RWPE2 (cell line): ENCODE measurements around the gene EFNA5.

Experiments used
- ATAC-seq: fragments of 200-7000 bp; cut with Tn5 transposase; 3 replicates; pipeline ENCODE4 v1.9.1; 2021; ENCODE audit warnings: low read depth
- DNase-seq: peaks from one replicate; pipeline ENCODE4 v3.0.0-alpha.2; 2020; ENCODE audit warnings: low spot score
- H3K27ac ChIP-seq: fragments of 450-650 bp; 2 replicates; pipeline ENCODE4 v1.5.1; 2017; ENCODE audit warnings: mild to moderate bottlenecking; ENCODE audit not compliant: poor library complexity, severe bottlenecking
- H3K27me3 ChIP-seq: fragments of 250-450 bp; sonication (Bioruptor Pico); 2 replicates; pipeline ENCODE4 v1.5.1; 2021; ENCODE audit warnings: mild to moderate bottlenecking, moderate library complexity; ENCODE audit not compliant: insufficient read depth, poor library complexity, severe bottlenecking
- H3K36me3 ChIP-seq: fragments of 250-450 bp; sonication (Bioruptor Pico); 2 replicates; pipeline ENCODE4 v1.5.1; 2020; ENCODE audit warnings: low read depth, mild to moderate bottlenecking, moderate library complexity
- H3K4me1 ChIP-seq: fragments of 250-450 bp; sonication (Bioruptor Pico); 2 replicates; pipeline ENCODE4 v1.5.1; 2021; ENCODE audit warnings: mild to moderate bottlenecking, moderate library complexity; ENCODE audit not compliant: insufficient read depth, poor library complexity, severe bottlenecking
- H3K4me3 ChIP-seq: fragments of 250-450 bp; sonication (Bioruptor Pico); 2 replicates; pipeline ENCODE4 v1.5.1; 2021; ENCODE audit warnings: mild to moderate bottlenecking, moderate library complexity; ENCODE audit not compliant: severe bottlenecking
- H3K9me3 ChIP-seq: fragments of 250-450 bp; sonication (Bioruptor Pico); 2 replicates; pipeline ENCODE4 v1.5.1; 2021; ENCODE audit warnings: mild to moderate bottlenecking, moderate library complexity; ENCODE audit not compliant: severe bottlenecking
- TF ChIP-seq, protein P1 (sequence below): fragments of 450-650 bp; IDR thresholded peaks from one replicate; pipeline ENCODE4 v1.5.1; 2017; ENCODE audit warnings: mild to moderate bottlenecking, moderate library complexity; ENCODE audit not compliant: poor library complexity, severe bottlenecking

Gene EFNA5

DNA sequence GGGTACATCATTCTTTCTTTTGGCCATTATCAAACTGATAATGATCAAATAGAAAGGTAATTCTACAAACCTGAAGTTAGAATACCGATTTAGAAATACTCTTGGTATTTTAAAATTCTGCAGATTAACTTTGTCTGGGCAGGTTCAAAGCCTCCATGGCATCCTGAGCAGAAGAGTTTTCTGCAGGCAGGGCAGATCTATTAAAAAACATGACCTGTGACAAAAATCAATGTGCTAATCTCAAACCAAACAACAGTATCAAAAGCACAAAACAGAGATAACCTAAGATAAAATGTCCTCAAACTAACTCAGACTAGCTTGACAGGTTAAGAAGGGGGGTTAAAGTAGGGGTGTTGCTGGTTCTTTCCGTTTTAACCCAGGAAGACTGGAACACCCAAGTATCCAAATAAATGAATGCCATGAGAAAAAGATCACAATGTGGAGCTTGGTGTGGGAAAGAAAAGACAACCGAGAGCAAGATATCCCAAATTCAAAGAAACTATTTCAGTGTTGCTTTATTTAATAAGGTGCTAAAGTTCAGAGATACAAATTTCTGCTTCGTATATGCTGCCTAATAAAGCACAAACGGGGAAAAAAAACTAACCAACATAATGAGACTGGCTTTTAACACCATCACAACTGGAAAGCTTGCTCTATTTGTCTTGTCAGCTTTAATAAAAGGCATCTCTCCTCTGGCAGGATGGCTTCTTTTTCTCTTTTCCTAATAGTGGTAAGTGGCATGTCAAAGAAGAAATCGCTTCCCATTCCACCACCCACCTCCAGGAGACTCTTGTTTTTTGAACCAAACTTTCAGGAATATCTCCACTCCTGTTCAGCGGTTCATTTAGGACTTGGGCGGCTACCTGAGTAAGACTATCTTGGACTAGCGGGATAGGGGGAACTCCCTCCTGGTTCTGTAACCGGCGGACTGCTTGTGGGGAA is 2.3 kb downstream of the EFNA5 start:
- TF ChIP-seq, protein P1, sequence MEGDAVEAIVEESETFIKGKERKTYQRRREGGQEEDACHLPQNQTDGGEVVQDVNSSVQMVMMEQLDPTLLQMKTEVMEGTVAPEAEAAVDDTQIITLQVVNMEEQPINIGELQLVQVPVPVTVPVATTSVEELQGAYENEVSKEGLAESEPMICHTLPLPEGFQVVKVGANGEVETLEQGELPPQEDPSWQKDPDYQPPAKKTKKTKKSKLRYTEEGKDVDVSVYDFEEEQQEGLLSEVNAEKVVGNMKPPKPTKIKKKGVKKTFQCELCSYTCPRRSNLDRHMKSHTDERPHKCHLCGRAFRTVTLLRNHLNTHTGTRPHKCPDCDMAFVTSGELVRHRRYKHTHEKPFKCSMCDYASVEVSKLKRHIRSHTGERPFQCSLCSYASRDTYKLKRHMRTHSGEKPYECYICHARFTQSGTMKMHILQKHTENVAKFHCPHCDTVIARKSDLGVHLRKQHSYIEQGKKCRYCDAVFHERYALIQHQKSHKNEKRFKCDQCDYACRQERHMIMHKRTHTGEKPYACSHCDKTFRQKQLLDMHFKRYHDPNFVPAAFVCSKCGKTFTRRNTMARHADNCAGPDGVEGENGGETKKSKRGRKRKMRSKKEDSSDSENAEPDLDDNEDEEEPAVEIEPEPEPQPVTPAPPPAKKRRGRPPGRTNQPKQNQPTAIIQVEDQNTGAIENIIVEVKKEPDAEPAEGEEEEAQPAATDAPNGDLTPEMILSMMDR = no peak
- H3K36me3 ChIP-seq = 0 out of 2 replicates have a peak, but pooled peaks cover 4% of the 10 kb centered on the region
- peak overlapping the region; percentile 85 for H3K27ac ChIP-seq
- ATAC-seq (0 out of 3 replicates have a peak, but pooled peaks have one; percentile 1), DNase-seq (no peak)
- peaks cover 36% of the 10 kb centered on the region for H3K4me1 ChIP-seq
- H3K9me3 ChIP-seq = no peaks in the 10 kb centered on the region
- no peaks in the 10 kb centered on the region for H3K27me3 ChIP-seq
- H3K4me3 ChIP-seq = peak overlapping the region; percentile 67

DNA sequence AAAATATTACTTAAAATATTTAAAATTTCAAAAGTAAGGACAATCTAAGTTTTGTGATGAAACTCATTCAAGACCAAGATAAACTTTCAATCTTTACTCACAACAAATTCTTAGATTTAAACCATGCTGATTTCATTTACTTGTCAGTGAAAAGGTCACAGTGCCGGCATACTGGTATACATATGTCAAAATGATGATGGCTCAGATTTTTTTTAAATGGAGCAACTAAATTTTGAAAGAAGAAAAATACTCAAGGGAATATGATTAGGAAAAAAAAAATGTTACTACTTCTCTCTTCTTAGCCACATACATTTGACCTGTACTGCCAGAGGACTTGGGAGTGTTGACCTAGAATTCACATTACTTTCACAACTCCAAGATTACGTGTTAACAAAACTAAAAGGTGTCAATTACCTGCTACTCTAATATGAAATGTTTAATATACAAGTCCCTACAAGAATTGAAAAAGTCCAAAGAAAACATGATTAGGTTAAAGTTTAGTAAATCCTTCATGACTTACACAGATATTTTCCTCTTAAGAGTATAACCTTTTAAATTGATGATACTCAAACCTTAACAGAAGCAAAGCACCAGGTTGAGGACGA is 4.6 kb downstream of the EFNA5 start:
- no peak overlapping the region for H3K4me3 ChIP-seq
- no peak for ATAC-seq
- H3K27me3 ChIP-seq = no peaks in the 10 kb centered on the region
- H3K4me1 ChIP-seq = peaks cover 36% of the 10 kb centered on the region
- DNase-seq = no peak
- H3K27ac ChIP-seq = no peak overlapping the region
- H3K9me3 ChIP-seq = no peaks in the 10 kb centered on the region
- 0 out of 2 replicates have a peak, but pooled peaks cover 4% of the 10 kb centered on the region for H3K36me3 ChIP-seq
- TF ChIP-seq, protein P1 = no peak

DNA sequence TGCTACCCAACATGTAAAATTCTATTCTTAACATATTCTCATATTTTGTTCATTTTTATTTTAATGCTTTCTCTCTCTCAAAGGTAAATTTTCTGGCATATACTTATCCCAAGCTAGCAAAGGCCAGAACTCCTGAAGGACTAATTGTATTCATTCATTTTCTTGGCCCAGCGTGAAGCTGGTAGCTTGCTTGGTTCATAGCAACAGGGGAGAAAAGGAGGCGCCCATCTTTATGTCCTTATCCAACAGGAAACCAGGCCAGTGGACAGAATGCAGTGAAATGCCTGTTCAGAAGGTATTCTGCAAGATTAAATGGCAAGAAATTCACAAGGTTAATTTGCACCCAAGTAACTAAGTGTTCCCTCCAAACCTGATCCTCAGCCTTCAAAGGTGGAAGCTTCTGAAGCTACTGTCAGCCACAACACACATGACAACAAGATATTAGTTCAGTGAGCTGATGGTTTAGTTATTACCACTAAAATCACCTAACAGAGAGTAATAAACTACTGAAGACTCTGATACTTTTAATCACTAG is 5.6 kb downstream of the EFNA5 start:
- Histone ChIP-seq H3K27ac (no peak overlapping the region), H3K9me3 (no peaks in the 10 kb centered on the region), H3K4me3 (no peak overlapping the region), H3K27me3 (no peaks in the 10 kb centered on the region), H3K36me3 (0 out of 2 replicates have a peak, but pooled peaks cover 4% of the 10 kb centered on the region), H3K4me1 (peaks cover 36% of the 10 kb centered on the region)
- ATAC-seq (no peak), DNase-seq (no peak)
- TF ChIP-seq, protein P1 = no peak

DNA sequence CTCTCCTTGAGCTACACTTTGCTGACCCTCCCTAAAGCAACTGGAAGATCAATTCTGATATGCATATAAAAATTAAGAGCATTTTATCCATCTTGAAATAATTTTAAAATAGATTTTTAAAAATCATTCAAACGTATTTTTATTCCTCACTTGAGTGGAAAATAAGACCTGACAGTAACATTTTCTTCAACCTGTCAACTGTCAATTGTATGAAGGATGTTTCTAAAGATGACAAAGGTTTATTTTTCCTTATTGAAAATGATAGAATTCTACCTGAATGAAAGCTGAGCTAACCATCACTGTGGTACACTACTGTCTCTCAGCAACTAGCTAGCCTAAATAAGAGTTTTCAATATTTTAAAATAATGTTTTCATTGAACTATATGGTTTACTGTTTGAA is 7.0 kb downstream of the EFNA5 start:
- no peaks in the 10 kb centered on the region for H3K27me3 ChIP-seq
- TF ChIP-seq, protein P1 = no peak

More for the DNA sequence above, 7.0 kb downstream of the EFNA5 start:
- no peaks in the 10 kb centered on the region for H3K9me3 ChIP-seq
- H3K27ac ChIP-seq = peak overlapping the region; percentile 13
- no peak overlapping the region for H3K4me3 ChIP-seq
- no peak for DNase-seq
- peaks cover 36% of the 10 kb centered on the region for H3K4me1 ChIP-seq
- H3K36me3 ChIP-seq = 0 out of 2 replicates have a peak, but pooled peaks cover 4% of the 10 kb centered on the region
- no peak for ATAC-seq
